Measurements from ENCODE around the gene CEP164.
"Not testable (repeated sequence)": the region's sequence is repeated elsewhere in the genome, so short reads cannot be mapped to it uniquely, and the experiment has no call there.

Gene CEP164

DNA sequence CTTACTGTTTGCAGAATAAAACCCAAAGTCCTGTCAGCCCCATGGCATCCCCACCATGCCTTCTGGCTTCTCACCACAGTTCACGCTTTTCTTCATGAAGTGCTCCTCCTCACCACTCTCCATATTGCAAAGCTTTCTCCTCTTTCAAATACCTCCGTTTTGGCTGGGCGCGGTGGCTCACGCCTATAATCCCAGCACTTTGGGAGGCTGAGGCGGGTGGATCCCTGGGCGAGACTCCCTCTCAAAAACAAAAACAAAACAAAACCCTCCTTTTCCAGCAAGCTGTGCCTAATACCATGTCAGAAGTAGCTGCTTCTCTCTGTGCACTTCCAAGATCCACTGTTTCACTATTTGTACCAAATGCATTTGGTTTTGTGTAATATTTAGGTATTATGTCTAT lies 18.3 kb upstream of the CEP164 start:
- no peak for DNase-seq

- no peak for DNase-seq
Measured at GRCh38 chr11:117313091-117313490, 14.6 kb upstream of the CEP164 start.

DNA sequence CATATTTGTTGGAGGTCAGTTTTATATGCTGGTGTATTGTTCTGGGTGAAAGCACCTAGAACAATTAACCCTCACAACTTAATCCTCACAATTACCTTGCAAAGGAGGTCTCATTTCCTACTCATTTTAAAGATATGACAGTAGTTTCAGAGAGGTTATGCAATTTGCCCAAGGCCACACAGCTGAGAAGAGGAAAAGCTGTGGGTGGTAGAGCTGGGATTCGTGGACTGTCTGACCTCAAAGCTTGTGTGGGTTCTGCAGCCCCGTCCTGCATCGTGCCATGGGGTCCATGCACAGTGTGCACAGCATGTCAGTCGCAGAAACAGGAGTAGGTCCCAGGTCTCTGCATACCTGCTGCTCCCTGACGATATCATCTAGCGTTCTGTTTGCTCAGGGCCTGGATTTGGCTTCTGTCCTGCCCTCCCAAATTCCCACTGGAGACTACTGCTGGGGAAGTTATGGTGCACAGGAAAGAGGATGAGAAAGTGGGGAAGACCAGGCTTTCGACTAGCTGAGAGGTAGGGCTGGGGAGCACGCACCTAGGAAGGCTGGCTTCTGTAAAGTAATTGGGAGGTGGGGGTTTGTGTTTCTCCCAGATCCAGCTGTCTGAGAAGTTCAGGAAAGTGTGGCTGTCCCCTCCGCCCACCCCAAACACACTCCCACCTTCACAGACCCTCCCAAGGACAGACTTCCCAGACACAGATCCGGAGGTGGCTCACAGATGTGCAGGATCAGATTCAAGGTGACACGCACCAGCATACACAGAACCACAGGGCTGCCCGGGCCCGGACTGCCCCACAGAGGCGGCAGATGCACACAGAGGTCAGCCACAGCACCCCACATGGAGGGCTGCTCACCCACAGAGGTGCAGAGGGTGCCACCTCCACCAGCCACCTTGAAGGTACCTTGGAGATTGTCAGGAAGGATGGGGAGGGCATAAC lies 13.6 kb upstream of the CEP164 start:
- DNase-seq, result no peak

GRCh38 chr11:117314840-117315239 lies 12.8 kb upstream of the CEP164 start:
- DNase-seq, result no peak

GRCh38 chr11:117315285-117316196 lies 12.1 kb upstream of the CEP164 start:
- DNase-seq, result peak; percentile 4

- DNase-seq, result peak; percentile 18
Measured at GRCh38 chr11:117316197-117316961, 11.3 kb upstream of the CEP164 start, which contains the start of gene BACE1. BACE1 (minus strand) TSS chr11:117316256; CDS start chr11:117315795, 461 bp downstream.

DNA sequence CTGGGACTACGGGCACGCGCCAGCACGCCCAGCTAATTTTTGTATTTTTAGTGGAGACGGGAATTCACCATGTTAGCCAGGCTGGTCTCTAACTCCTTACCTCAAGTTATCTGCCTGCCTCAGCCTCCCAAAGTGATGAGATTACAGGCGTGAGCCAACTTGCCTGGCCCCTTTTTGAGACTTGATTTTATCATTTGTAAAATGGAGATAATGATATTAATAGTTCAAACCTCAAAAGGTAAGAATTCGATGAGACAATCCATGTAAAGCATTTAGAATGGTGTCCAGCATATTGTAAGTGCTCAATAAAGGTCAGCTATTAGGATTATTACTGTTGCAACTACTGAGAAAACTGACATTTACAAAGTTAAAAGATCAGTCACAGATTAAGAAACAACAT lies 8.9 kb upstream of the CEP164 start:
- DNase-seq, result no peak

GRCh38 chr11:117319214-117319840 lies 8.3 kb upstream of the CEP164 start:
- no peak for DNase-seq

DNA sequence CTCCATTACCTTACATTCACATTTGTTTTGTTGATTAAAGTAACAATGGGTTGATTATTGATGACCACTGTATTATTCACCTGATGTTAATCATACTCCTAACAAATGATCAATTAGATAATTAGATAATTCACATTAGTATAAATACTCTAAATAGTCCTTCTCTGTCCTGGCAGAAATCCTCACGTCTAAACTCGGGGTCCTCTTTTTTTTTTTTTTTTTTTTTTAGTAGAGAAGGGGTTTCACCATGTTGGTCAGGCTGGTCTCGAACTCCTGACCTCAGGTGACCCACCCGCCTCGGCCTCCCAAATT lies 443 bp upstream of the CEP164 start:
- not testable (repeated sequence) for DNase-seq

DNA sequence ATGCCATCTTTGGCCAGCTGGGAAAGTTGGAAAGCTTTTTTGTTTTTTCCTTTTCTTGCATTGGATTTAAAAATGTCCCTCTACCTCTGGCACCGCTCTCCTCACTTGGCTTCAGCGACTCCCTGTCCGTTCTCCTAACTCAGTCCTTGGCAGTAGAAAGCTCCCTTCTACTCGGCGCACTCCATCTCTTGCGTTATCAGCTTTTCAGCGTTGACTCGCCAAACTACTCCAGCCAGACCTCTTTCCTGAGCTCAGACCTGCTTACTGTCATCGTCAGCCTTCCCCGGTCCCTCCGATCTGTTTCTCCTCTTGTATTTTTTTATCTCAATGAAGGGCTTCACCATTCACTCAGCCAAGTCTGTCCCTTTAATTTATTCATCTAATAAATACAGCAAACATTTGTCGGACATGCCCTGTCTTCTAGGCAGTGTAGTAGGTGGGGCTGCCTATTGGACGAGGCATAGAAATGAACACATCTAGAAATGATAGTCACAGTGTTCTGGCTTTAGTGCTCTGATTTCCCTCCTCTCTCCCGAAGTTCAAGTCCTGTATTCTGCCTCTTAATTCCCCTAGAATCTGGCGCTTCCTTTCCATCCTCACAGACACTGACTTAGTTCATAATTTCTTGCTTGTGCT lies 839 bp downstream of the CEP164 start:
- DNase-seq, result peak; percentile 19

- no peak for DNase-seq
Measured at GRCh38 chr11:117332843-117333242, 5.2 kb downstream of the CEP164 start.

GRCh38 chr11:117333917-117334316 lies 6.3 kb downstream of the CEP164 start:
- DNase-seq, result no peak

DNA sequence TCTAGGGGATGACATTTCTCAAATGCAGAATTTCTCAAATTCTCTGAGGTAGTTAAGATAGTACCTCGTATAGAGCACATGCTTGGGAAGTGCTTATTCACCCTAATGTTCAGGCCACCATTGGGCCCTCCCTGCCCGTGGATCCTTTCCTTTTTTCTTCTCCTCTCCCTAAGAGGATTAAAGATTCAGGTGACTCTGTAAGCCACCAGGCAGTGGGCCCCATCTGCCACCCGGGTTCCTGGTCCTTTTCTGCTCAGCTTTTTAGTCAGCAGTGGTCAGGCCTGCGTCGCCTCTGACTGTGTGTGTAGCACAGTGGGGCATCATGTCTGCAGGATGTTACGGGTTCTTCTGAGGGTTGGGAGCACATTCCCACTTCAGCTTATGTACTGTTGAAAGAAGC lies 7.2 kb downstream of the CEP164 start:
- DNase-seq, result no peak

DNA sequence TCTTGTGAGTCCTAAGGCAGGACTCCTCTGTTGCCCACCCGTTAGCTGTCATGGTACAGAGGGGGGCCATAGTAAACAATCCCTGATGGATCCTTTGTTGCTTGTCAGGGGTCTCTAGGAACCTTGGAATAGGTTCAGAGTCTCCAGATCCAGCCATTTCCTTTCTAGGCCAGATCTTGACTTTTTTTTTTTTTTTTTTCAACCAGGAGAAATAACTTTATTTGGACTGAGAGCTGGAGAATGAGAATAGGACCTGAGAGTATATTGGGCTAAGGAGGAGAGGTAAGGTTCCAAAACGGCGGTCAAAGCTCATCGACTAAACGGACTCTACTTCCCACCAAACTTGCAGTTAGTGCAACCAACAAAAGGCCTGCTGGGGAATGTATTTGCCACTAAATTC lies 7.7 kb downstream of the CEP164 start:
- DNase-seq, result no peak

DNA sequence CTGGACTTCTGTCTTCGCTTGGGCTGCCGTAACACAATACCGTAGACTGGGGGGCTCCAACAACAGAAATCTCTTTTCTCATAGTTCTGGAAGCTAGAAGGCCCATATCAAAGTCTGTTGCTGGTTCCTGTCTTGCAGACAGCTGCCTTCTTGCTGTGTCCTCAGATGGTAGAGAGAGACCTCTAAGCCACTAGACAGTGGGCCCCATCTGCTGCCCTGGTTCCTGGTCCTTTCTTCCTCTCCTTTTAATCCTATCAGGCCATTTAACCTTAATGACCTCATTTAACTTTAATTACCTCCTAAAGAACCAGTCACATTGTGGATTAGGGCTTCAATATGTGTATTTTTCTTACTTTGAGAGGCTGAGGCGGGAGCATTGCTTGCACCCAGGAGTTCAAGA lies 9.4 kb downstream of the CEP164 start:
- no peak for DNase-seq

DNA sequence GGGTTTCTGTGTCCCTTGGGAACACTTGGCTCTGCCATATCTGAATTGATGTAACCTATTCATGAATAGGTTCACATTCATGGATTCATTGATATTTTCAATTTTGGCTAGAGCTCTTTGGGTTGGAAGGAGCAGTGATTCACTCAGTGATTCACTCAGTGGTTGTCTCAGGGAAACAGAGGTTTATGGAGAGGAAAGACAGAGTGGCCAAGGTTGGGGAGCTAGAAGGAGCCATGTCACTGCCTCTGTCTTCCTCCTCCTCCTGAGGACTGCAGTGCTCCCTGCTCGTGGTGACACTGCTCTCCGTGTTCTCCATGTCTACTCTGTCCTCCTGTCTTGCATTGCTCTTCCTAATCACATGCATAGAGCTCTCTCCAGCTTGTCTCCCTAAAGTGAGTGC lies 17.4 kb downstream of the CEP164 start:
- DNase-seq, result no peak

DNA sequence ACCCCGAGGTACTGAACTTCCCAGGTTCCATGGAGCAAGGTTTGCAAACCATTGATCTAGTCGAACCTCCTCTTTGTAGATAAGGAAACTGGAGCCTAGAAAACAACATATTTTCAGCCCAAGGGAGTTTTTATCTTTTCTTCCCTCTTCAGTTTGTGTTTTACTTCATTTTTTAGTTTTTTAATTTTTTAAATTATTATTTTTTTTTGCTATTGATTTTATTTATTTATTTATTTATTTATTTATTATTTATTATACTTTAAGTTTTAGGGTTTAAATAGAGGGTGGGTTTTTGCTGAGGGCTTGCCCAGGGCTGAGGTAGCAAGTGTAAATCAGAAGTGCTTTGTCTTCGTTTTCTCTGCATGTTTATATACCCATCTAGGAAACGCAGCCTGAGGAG lies 26.9 kb downstream of the CEP164 start:
- no peak for DNase-seq

DNA sequence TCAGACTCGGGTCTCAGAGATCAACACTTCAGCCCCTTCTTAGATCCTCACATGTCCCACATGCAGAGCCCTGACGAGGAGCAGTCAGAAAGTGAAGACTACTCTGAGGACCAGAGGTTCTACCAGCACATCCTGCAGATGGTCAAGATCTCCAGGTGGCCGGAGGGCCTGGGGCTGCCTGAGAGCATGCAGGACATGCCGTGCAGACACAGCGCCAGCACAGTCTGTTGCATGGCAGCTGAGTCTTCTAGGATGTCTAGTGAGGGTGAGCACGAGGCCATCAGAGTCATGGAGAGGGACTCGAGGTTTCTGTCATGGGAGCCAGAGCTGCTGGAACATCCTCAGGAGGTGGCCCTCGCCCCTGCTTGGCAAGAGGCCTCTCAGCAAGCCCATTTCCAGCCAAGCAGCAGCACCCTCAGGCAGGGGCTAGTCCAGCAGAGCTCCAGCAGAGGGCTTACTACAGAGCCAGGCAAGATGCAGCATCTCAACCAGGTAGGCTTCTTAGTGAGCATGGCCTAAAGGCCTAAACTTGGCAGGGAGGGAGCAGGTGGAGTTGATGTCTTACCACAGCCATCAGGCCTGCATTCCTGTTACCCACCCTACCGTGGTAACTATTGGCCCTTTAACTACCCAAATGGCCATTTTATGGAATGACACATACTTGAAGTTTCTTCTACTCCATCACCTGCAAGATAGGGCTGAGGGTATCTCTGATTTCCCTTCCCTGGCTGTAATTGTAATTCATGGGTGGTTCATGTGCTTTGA lies 28.7 kb downstream of the CEP164 start:
- DNase-seq, result no peak

DNA sequence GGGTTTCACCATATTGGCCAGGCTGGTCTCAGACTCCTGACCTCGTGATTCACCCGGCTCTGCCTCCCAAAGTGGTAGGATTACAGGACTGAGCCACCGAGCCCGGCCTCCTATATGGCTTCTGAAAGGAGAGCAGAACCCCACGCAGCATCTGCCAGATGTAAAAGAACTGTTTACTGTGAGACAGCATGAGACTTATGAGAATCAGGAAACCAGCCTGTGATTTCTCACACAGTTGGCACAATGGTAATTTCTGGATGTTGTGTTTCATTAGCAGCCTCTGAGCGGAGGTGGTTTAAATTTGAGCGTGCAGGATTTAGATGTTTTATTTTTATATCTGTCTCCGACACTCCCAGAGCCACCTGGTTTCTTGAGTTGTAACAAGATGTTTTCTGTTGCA lies 33.8 kb downstream of the CEP164 start:
- DNase-seq, result no peak

DNA sequence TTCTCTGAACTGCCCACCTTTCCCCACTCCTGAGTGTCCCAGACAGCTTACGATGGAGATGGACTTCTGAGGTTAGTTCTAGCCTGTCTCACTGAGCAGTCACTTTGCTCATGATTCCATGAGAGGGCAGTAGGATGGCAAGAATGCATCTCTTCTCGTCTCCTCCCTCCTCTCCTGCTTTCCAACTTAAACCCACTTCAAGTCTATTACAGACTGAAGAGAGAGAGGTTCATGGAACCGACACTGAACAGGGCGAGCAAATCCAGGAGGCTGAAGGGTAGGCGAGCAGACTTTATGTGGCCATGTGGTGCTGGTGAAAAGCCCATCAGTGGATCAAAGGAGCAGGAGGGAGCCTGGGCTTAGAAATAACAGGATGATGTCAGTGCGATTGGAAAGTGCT lies 38.6 kb downstream of the CEP164 start:
- no peak for DNase-seq

DNA sequence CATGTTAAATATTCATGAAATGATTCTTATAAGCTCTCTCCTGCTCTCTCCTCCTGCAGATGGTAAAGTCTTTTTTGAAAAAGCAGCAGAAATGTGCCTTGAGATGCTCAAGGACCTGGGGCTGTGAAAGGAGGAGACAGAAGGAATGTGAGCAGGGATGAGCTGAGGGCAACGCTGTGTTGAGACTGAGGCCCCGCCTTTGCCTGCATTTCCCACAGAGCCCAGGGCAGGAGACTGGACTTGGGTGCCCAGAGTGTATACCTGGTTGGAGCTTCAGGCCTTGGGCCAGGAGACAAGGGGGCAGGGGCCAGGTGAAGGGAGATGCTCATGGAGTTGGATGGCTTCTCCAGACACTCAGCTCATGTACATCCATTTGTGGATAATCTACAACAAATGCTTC lies 39.2 kb downstream of the CEP164 start:
- no peak for DNase-seq
